ENCODE results near the gene TTC34.

GRCh38 chr1:2810899-2811532 lies 9.5 kb upstream of the TTC34 start:
- TF ChIP-seq, protein P1, sequence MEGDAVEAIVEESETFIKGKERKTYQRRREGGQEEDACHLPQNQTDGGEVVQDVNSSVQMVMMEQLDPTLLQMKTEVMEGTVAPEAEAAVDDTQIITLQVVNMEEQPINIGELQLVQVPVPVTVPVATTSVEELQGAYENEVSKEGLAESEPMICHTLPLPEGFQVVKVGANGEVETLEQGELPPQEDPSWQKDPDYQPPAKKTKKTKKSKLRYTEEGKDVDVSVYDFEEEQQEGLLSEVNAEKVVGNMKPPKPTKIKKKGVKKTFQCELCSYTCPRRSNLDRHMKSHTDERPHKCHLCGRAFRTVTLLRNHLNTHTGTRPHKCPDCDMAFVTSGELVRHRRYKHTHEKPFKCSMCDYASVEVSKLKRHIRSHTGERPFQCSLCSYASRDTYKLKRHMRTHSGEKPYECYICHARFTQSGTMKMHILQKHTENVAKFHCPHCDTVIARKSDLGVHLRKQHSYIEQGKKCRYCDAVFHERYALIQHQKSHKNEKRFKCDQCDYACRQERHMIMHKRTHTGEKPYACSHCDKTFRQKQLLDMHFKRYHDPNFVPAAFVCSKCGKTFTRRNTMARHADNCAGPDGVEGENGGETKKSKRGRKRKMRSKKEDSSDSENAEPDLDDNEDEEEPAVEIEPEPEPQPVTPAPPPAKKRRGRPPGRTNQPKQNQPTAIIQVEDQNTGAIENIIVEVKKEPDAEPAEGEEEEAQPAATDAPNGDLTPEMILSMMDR (IDR thresholded peaks at IDR 0.05), result no peak
- TF ChIP-seq POLR2A (IDR thresholded peaks at IDR 0.05), result no peak
